OCI-LY1 (cell line): Measurements from ENCODE around the gene ESPL1.
"Not testable (repeated sequence)": the region's sequence is repeated elsewhere in the genome, so short reads cannot be mapped to it uniquely, and the experiment has no call there.

Experiments
- H2AFZ ChIP-seq: fragments of 200-600 bp; sonication (generic), shearing (Covaris generic); 2 replicates; pipeline ENCODE4 v1.6.0; 2014; ENCODE audit warnings: antibody characterized with exemption, mild to moderate bottlenecking, low read length
- H3F3A ChIP-seq: fragments of 200-600 bp; sonication (generic), shearing (Covaris generic); 2 replicates; pipeline ENCODE4 v1.6.0; 2014; ENCODE audit warnings: mild to moderate bottlenecking, antibody characterized with exemption, low read length, moderate library complexity; ENCODE audit not compliant: insufficient read depth
- H3K27ac ChIP-seq: fragments of 200-600 bp; sonication (generic); 2 replicates; pipeline ENCODE4 v1.5.1; 2014; ENCODE audit warnings: low read length, mixed run types, mild to moderate bottlenecking, low read depth; ENCODE audit not compliant: poor library complexity, severe bottlenecking
- H3K27me3 ChIP-seq: fragments of 200-600 bp; sonication (generic); 2 replicates; pipeline ENCODE4 v1.6.0; 2014; ENCODE audit warnings: antibody characterized with exemption, mild to moderate bottlenecking, low read length, moderate library complexity; ENCODE audit not compliant: insufficient read depth
- H3K36me3 ChIP-seq: fragments of 200-600 bp; sonication (generic); 2 replicates; pipeline ENCODE4 v1.6.1; 2014; ENCODE audit warnings: mild to moderate bottlenecking, antibody characterized with exemption, low read length, moderate library complexity, mixed read lengths; ENCODE audit not compliant: insufficient read depth
- H3K4me1 ChIP-seq: fragments of 200-600 bp; sonication (generic); 2 replicates; pipeline ENCODE4 v1.5.1; 2014; ENCODE audit warnings: mild to moderate bottlenecking, low read length, moderate library complexity; ENCODE audit not compliant: insufficient read depth, severe bottlenecking
- H3K4me2 ChIP-seq: fragments of 200-600 bp; sonication (generic), shearing (Covaris generic); 2 replicates; pipeline ENCODE4 v1.6.1; 2014; ENCODE audit warnings: low read length
- H3K4me3 ChIP-seq: fragments of 200-600 bp; sonication (generic); 2 replicates; pipeline ENCODE4 v1.5.1; 2014; ENCODE audit warnings: low read length, low read depth, mild to moderate bottlenecking, mixed read lengths; ENCODE audit not compliant: poor library complexity, severe bottlenecking
- H3K79me2 ChIP-seq: fragments of 200-600 bp; shearing (Covaris generic); 2 replicates; pipeline ENCODE4 v1.6.1; 2016; ENCODE audit warnings: mixed run types, low read length, mixed read lengths; ENCODE audit not compliant: insufficient read depth
- H3K9ac ChIP-seq: fragments of 200-600 bp; sonication (generic), shearing (Covaris generic); 2 replicates; pipeline ENCODE4 v1.6.1; 2014; ENCODE audit warnings: mild to moderate bottlenecking, low read length, mixed read lengths
- H3K9me2 ChIP-seq: fragments of 200-600 bp; sonication (generic), shearing (Covaris generic); 2 replicates; pipeline ENCODE4 v1.6.1; 2014; ENCODE audit warnings: low read depth, mild to moderate bottlenecking, low read length, mixed read lengths
- H3K9me3 ChIP-seq: fragments of 200-600 bp; shearing (Covaris generic); 2 replicates; pipeline ENCODE4 v1.6.1; 2014; ENCODE audit warnings: low read length, mixed read lengths
- H4K20me1 ChIP-seq: fragments of 200-600 bp; sonication (generic), shearing (Covaris generic); 2 replicates; pipeline ENCODE4 v1.6.0; 2016; ENCODE audit warnings: mild to moderate bottlenecking, low read length; ENCODE audit not compliant: insufficient read depth
- EZH2 ChIP-seq: fragments of 200-600 bp; sonication (generic), shearing (Covaris generic); IDR thresholded peaks from 2 replicates; pipeline ENCODE4 v1.8.0; 2017; ENCODE audit warnings: borderline replicate concordance, mixed run types, mild to moderate bottlenecking, antibody characterized with exemption, low read length, moderate library complexity, mixed read lengths
- TF ChIP-seq, protein P1 (sequence below): fragments of 200-600 bp; sonication (generic), shearing (Covaris generic); IDR thresholded peaks from 2 replicates; pipeline ENCODE4 v1.5.1; 2017; ENCODE audit warnings: mild to moderate bottlenecking, antibody characterized with exemption, low read length, moderate library complexity, mixed read lengths

The ESPL1 gene

DNA sequence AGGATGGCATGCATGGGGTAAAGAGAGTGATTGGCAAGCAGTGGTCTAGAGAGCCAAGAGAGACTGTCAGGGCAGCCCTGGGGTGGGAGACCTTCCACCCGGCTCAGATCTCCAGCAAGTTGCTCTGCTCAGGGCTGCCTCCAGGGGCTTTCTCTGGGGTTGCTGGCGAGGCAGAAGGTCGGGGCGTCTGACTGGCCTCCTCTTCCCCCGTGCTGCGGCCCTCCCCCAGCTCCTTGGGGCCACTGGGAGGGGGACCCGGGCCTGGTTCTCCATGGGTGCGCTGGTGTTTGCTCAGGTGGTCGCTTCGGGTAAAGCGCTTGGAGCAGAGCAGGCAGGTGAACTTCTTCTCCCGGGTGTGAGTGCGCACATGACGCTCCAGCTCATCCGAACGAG is 59.9 kb downstream of the ESPL1 start:
- Histone ChIP-seq H3K4me3 (no peak overlapping the region), H2AFZ (no peak overlapping the region), H3K27me3 (peaks cover 8% of the 10 kb centered on the region; the same call in 1 of the 2 replicates)

DNA sequence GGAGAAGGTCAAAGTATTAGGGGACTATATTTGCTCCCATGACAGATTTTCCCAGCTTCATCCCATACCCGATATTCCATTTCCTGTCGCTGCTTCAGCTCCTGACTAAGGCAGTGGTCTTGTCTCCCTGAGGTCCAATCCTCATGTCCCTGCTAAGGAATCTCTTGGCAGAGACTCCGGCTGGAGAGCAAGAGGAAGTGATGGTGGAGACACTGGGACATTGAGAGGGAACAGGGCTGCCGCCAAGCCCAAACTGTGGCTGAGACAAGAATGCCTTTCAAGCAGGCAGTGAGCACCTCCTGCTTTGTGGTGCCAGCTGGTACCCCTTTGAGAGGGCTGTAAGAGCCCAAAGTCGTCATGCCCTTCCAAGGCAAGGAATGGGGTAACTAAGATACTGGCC is 62.6 kb downstream of the ESPL1 start:
- no peaks in the 10 kb centered on the region for H3K9me3 ChIP-seq
- H2AFZ ChIP-seq = no peak overlapping the region
- H3K9me2 ChIP-seq = no peaks in the 10 kb centered on the region
- H3K27me3 ChIP-seq = peaks cover 8% of the 10 kb centered on the region; the same call in 1 of the 2 replicates
- H4K20me1 ChIP-seq = no peaks in the 10 kb centered on the region
- no peak overlapping the region for H3K9ac ChIP-seq
- no peak overlapping the region for H3K27ac ChIP-seq
- H3K4me2 ChIP-seq = no peak overlapping the region
- no peak overlapping the region for H3K4me3 ChIP-seq
- TF ChIP-seq, protein P1, sequence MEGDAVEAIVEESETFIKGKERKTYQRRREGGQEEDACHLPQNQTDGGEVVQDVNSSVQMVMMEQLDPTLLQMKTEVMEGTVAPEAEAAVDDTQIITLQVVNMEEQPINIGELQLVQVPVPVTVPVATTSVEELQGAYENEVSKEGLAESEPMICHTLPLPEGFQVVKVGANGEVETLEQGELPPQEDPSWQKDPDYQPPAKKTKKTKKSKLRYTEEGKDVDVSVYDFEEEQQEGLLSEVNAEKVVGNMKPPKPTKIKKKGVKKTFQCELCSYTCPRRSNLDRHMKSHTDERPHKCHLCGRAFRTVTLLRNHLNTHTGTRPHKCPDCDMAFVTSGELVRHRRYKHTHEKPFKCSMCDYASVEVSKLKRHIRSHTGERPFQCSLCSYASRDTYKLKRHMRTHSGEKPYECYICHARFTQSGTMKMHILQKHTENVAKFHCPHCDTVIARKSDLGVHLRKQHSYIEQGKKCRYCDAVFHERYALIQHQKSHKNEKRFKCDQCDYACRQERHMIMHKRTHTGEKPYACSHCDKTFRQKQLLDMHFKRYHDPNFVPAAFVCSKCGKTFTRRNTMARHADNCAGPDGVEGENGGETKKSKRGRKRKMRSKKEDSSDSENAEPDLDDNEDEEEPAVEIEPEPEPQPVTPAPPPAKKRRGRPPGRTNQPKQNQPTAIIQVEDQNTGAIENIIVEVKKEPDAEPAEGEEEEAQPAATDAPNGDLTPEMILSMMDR = no peak
- no peak for TF ChIP-seq EZH2
- no peaks in the 10 kb centered on the region for H3K79me2 ChIP-seq
- no peaks in the 10 kb centered on the region for H3K36me3 ChIP-seq
- no peaks in the 10 kb centered on the region for H3F3A ChIP-seq
- H3K4me1 ChIP-seq = peaks cover 5% of the 10 kb centered on the region

More for the DNA sequence above, 59.9 kb downstream of the ESPL1 start:
- H3K4me1 ChIP-seq = peaks cover 27% of the 10 kb centered on the region
- H3F3A ChIP-seq = no peaks in the 10 kb centered on the region; the same call in 1 of the 2 replicates
- no peak overlapping the region for H3K9ac ChIP-seq
- no peaks in the 10 kb centered on the region for H4K20me1 ChIP-seq
- no peaks in the 10 kb centered on the region for H3K9me3 ChIP-seq
- H3K79me2 ChIP-seq = no peaks in the 10 kb centered on the region
- no peak overlapping the region for H3K4me2 ChIP-seq
- H3K36me3 ChIP-seq = no peaks in the 10 kb centered on the region
- no peak overlapping the region for H3K27ac ChIP-seq
- no peak for TF ChIP-seq EZH2
- TF ChIP-seq, protein P1 = no peak
- no peaks in the 10 kb centered on the region for H3K9me2 ChIP-seq

DNA sequence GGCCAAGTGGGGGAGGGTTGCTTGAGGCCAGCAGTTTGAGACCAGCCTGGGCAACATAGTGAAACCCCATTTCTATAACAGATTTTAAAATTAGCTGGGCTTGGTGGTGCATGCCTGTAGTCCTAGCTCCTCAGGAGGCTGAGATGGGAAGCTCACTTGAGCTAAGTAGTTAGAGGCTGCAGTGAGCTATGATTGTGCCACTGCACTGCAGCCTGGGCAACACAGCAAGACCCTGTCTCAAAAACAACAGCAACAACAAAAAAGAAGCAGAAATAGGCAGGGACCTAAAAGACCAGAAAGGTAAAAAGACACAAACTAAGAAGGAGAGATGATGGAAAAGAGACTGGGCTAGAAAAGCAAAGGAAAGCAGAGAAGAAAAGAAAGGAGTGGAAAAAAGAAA is 64.2 kb downstream of the ESPL1 start:
- peaks cover 17% of the 10 kb centered on the region for H3K27me3 ChIP-seq
- not testable (repeated sequence) for H3K36me3 ChIP-seq, H3K4me2 ChIP-seq

DNA sequence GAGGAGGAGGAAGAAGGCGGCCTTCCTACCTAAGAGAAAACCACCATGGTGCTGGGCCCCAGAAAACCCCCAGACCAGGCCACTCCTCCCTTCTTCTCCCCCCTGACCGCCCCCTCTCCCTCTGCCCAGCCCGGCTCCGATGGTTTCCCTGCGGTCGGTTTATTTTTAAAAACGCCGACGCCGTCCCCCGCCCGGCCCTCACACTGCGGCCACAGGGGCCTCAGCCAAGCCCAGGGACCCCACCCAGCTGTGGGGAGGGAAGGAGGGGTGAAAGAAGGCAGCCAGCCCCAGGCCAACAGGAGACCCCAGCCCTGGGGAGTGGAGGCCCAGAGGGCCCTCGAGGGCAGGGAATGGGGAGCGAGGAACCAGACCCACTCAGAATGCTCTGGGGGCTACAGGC is 64.6 kb downstream of the ESPL1 start:
- no peak overlapping the region for H3K9ac ChIP-seq

More for the DNA sequence above, 64.2 kb downstream of the ESPL1 start:
- H3K27ac ChIP-seq, H3K4me1 ChIP-seq, H3K9me3 ChIP-seq, H3F3A ChIP-seq, H4K20me1 ChIP-seq, H3K9ac ChIP-seq, H3K4me3 ChIP-seq, H2AFZ ChIP-seq, H3K79me2 ChIP-seq, H3K9me2 ChIP-seq: not testable (repeated sequence)

More for the DNA sequence above, 64.6 kb downstream of the ESPL1 start:
- Histone ChIP-seq H3F3A (no peaks in the 10 kb centered on the region), H3K27ac (no peak overlapping the region), H3K4me2 (no peak overlapping the region), H3K9me2 (no peaks in the 10 kb centered on the region), H4K20me1 (no peaks in the 10 kb centered on the region), H3K4me1 (no peaks in the 10 kb centered on the region), H3K27me3 (peaks cover 21% of the 10 kb centered on the region), H3K9me3 (no peaks in the 10 kb centered on the region), H3K79me2 (no peaks in the 10 kb centered on the region), H2AFZ (no peak overlapping the region), H3K36me3 (no peaks in the 10 kb centered on the region), H3K4me3 (no peak overlapping the region)
- TF ChIP-seq EZH2 = no peak
- TF ChIP-seq, protein P1 = no peak
